Measurements from ENCODE around the gene BICRA.

DNA sequence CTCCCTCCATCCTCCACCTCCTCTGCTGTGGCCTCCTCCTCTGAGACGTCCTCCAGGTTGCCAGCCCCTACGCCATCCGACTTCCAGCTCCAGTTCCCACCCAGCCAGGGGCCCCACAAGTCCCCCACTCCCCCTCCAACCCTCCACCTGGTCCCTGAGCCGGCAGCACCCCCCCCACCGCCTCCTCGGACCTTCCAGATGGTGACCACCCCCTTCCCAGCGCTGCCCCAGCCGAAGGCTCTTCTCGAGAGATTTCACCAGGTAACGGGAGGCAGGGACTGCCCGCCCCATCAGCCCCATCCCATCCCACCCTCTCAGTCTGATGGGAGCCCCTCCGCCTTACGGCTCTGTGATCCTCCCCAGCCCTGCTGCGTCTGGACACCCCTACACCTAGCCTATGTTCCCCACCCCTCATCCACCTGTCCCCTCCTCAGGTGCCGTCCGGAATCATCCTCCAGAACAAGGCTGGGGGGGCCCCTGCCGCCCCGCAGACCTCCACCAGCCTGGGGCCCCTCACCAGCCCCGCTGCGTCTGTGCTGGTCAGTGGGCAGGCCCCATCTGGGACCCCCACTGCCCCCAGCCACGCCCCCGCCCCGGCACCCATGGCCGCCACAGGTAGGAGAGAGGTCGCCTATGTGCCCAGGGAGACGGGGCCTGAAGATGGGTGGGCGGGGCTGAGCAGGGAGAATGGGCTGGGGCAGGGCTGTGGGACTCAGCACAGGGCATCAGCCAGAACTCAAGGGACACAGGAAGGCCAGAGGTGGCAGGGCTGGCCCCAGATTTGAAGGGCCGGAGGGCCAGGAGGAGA, 85.7 kb downstream of the BICRA start:
- TF ChIP-seq, protein P1, sequence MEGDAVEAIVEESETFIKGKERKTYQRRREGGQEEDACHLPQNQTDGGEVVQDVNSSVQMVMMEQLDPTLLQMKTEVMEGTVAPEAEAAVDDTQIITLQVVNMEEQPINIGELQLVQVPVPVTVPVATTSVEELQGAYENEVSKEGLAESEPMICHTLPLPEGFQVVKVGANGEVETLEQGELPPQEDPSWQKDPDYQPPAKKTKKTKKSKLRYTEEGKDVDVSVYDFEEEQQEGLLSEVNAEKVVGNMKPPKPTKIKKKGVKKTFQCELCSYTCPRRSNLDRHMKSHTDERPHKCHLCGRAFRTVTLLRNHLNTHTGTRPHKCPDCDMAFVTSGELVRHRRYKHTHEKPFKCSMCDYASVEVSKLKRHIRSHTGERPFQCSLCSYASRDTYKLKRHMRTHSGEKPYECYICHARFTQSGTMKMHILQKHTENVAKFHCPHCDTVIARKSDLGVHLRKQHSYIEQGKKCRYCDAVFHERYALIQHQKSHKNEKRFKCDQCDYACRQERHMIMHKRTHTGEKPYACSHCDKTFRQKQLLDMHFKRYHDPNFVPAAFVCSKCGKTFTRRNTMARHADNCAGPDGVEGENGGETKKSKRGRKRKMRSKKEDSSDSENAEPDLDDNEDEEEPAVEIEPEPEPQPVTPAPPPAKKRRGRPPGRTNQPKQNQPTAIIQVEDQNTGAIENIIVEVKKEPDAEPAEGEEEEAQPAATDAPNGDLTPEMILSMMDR (IDR thresholded peaks at IDR 0.05; ENCODE audit: low read length) = no peak
- TF ChIP-seq EZH2 (IDR thresholded peaks at IDR 0.05; ENCODE audit: borderline replicate concordance, low read length) = no peak
